Measurements from ENCODE around the gene AEBP1.

AEBP1 gene

GRCh38 chr7:44078521-44078920 lies 25.6 kb upstream of the AEBP1 start:
- DNase-seq (ENCODE audit: low spot score) = no peak
- in situ Hi-C loops (cut with MboI; ENCODE audit: low pct_unique_long_range_greater_than_20kb, low sequenced_read_pairs, unreplicated experiment) = loop anchor here (10.0 kb wide), 1 partner anchor 116 kb away; no protein-coding TSS in a partner anchor
- no peak for TF ChIP-seq CTCF (IDR thresholded peaks at IDR 0.05; ENCODE audit: extremely low read depth, insufficient read depth, missing control alignments)

GRCh38 chr7:44079331-44080021 lies 24.7 kb upstream of the AEBP1 start:
- in situ Hi-C loops (cut with MboI; ENCODE audit: low pct_unique_long_range_greater_than_20kb, low sequenced_read_pairs, unreplicated experiment) = loop anchor here (10.0 kb wide), 1 partner anchor 115 kb away; no protein-coding TSS in a partner anchor
- no peak for TF ChIP-seq CTCF (IDR thresholded peaks at IDR 0.05; ENCODE audit: extremely low read depth, insufficient read depth, missing control alignments)

GRCh38 chr7:44080118-44080517 lies 24.0 kb upstream of the AEBP1 start:
- no peak for DNase-seq (ENCODE audit: low spot score)
- in situ Hi-C loops (cut with MboI; ENCODE audit: low pct_unique_long_range_greater_than_20kb, low sequenced_read_pairs, unreplicated experiment) = no loop called here
- no peak for TF ChIP-seq CTCF (IDR thresholded peaks at IDR 0.05; ENCODE audit: extremely low read depth, insufficient read depth, missing control alignments)

More at GRCh38 chr7:44079331-44080021, 24.7 kb upstream of the AEBP1 start:
- no peak for DNase-seq (ENCODE audit: low spot score)

- in situ Hi-C loops (cut with MboI; ENCODE audit: low pct_unique_long_range_greater_than_20kb, low sequenced_read_pairs, unreplicated experiment) = no loop called here
- TF ChIP-seq CTCF (IDR thresholded peaks at IDR 0.05; ENCODE audit: extremely low read depth, insufficient read depth, missing control alignments) = no peak
- no peak for DNase-seq (ENCODE audit: low spot score)
These were observed 23.4 kb upstream of the AEBP1 start for GRCh38 chr7:44080686-44081265.

GRCh38 chr7:44081266-44081748 lies 22.8 kb upstream of the AEBP1 start:
- TF ChIP-seq CTCF (IDR thresholded peaks at IDR 0.05; ENCODE audit: extremely low read depth, insufficient read depth, missing control alignments) = peak; percentile 0
- DNase-seq (ENCODE audit: low spot score) = peak; percentile 72
- in situ Hi-C loops (cut with MboI; ENCODE audit: low pct_unique_long_range_greater_than_20kb, low sequenced_read_pairs, unreplicated experiment) = no loop called here

- TF ChIP-seq CTCF (IDR thresholded peaks at IDR 0.05; ENCODE audit: extremely low read depth, insufficient read depth, missing control alignments) = no peak
- in situ Hi-C loops (cut with MboI; ENCODE audit: low pct_unique_long_range_greater_than_20kb, low sequenced_read_pairs, unreplicated experiment) = no loop called here
- peak; percentile 99 for DNase-seq (ENCODE audit: low spot score)
These were observed 21.5 kb upstream of the AEBP1 start for GRCh38 chr7:44082541-44083207.
